NCI-H1694 treated with DMSO at 0.1 percent for 48 hours (cell line): ENCODE data around the gene CCNL2.
"Not testable (repeated sequence)": the region's sequence is repeated elsewhere in the genome, so short reads cannot be mapped to it uniquely, and the experiment has no call there.

Experiments
- DNase-seq: peaks from one replicate; lab custom pipeline; 2025; lab: John Stamatoyannopoulos, UW

CCNL2 gene

GRCh38 chr1:1419813-1420653, 20.9 kb upstream of the CCNL2 start:
- no peak for DNase-seq

- no peak for DNase-seq
Measured at GRCh38 chr1:1419363-1419812, 20.3 kb upstream of the CCNL2 start.

GRCh38 chr1:1418464-1419362, 19.6 kb upstream of the CCNL2 start:
- no peak for DNase-seq

GRCh38 chr1:1417825-1418463, 18.8 kb upstream of the CCNL2 start:
- DNase-seq: not testable (repeated sequence)

GRCh38 chr1:1417396-1417795, 18.3 kb upstream of the CCNL2 start:
- DNase-seq: not testable (repeated sequence)

- no peak for DNase-seq
Measured at GRCh38 chr1:1415751-1416150, 16.6 kb upstream of the CCNL2 start.

GRCh38 chr1:1412311-1412902, 13.3 kb upstream of the CCNL2 start:
- DNase-seq: not testable (repeated sequence)

- no peak for DNase-seq
Measured at GRCh38 chr1:1411626-1412025, 12.5 kb upstream of the CCNL2 start.

GRCh38 chr1:1410238-1410637, 11.1 kb upstream of the CCNL2 start:
- DNase-seq: not testable (repeated sequence)

GRCh38 chr1:1407636-1408318, 8.6 kb upstream of the CCNL2 start:
- DNase-seq: no peak

GRCh38 chr1:1406821-1407635, 7.9 kb upstream of the CCNL2 start, which contains the start of gene MRPL20:
TSS of gene MRPL20 (minus strand) at chr1:1407293. CDS start at chr1:1407217, 76 bp downstream.
- peak; percentile 73 for DNase-seq

GRCh38 chr1:1406101-1406820, 7.1 kb upstream of the CCNL2 start:
- DNase-seq: no peak

GRCh38 chr1:1403653-1404052, 4.5 kb upstream of the CCNL2 start:
- DNase-seq: no peak

- not testable (repeated sequence) for DNase-seq
Measured at GRCh38 chr1:1402901-1403392, 3.8 kb upstream of the CCNL2 start.

- DNase-seq: peak; percentile 8
Measured at GRCh38 chr1:1402072-1402900, 3.2 kb upstream of the CCNL2 start.

- no peak for DNase-seq
Measured at GRCh38 chr1:1401457-1402010, 2.4 kb upstream of the CCNL2 start.

- DNase-seq: no peak
Measured at GRCh38 chr1:1400576-1401456, 1.7 kb upstream of the CCNL2 start.
